HG02973 (cell line): ENCODE data around the gene SCYGR1.
"Not testable (repeated sequence)": the region's sequence is repeated elsewhere in the genome, so short reads cannot be mapped to it uniquely, and the experiment has no call there.

Experiments
- ATAC-seq: cut with Tn5 transposase; IDR thresholded peaks from one replicate; pipeline ENCODE4 v1.9.1; 2021; ENCODE audit warnings: moderate library complexity; ENCODE audit not compliant: unreplicated experiment

The SCYGR1 gene

DNA sequence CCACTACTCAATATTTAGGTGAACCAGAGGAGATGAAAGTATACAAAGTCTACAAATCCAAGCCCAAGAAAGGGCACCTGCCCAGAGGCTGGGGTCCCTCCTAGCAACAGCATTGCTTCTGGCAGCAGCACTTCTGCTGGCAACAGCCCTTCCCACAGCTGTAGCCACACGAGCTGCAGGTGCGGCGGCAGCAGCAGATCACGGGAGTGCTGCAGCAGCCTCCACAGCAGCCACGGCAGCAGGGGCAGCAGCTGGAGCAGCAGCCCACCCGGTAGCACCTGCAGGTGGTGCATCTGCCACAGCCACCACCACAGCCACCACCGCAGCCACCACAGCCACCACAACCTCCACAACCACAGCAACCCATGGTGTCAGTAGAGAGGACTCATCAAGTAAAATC, at the start of gene SCYGR1:
TSS of gene SCYGR1 (minus strand) at position 367 of the 400 bp plus-strand sequence. CDS start at position 367, 0 bp downstream.
- not testable (repeated sequence) for ATAC-seq

GRCh38 chr2:227436436-227437174, 48.9 kb upstream of the SCYGR1 start:
- no peak for ATAC-seq

- ATAC-seq: no peak
Observed at GRCh38 chr2:227433171-227433570, 45.4 kb upstream of the SCYGR1 start.

- ATAC-seq: no peak
Observed at GRCh38 chr2:227430639-227431038, 42.9 kb upstream of the SCYGR1 start.

DNA sequence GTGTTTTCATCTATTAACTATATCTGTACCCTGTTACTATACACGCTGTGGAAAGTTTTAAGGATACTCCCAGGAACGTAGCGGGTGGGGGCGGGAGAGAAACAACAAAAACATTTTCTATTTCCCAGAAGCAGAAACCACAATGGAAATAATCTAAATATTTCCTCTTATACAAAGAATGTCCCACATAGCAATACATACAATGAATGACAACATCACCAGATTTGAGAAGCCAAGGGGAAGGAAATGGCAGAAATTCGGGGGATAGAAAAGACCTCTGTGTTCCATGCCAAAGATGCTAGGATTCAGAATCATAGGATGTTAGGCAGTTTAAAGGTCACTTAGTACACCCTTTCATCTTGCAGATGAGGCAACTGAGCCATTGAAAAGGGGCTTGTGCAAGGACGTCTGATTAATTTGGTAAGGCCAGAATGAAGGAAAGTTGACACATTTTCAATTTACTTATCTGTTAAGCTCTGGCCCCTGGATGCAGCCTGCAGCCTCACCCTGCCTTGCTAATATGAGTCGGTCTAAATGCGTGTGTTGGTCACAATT, 41.1 kb upstream of the SCYGR1 start:
- ATAC-seq: no peak

DNA sequence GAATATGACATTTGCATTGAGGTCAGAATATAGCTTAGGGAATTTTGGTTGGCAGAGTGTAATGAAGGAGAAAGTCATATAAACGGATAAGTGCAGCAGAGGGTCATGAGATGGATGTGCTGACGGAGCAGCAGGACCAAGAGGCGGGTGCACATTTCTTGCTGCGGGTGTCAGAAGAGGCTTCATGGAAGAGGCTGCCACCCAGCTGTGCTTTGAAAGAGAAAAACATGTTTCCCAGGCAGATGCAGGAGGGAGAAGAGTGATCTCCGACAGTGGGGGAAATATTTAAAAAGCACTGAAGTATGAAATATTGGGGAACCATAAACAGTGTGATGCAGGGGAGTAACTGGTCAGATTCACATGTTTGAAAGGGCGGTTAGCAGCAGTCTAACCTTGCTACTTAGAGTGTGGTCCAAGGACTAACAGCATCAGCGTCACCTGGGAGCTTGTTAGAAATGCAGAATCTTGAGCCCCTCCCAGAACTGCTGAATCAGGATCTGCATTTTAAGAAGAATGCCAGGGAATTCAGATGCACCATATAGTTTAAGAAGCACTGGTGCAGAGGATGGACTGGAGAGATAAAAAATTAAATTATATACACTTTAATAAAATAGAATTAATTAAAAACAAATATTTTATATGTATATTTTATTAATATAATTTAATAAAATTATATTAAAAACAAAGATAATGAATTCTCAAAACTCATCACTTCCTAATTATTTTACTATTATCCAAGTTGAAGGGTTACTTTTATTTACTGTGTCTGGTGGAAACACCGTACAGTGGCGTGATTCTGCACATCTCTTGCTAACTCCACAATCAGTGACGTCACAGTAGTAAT, 36.1 kb upstream of the SCYGR1 start:
- no peak for ATAC-seq

DNA sequence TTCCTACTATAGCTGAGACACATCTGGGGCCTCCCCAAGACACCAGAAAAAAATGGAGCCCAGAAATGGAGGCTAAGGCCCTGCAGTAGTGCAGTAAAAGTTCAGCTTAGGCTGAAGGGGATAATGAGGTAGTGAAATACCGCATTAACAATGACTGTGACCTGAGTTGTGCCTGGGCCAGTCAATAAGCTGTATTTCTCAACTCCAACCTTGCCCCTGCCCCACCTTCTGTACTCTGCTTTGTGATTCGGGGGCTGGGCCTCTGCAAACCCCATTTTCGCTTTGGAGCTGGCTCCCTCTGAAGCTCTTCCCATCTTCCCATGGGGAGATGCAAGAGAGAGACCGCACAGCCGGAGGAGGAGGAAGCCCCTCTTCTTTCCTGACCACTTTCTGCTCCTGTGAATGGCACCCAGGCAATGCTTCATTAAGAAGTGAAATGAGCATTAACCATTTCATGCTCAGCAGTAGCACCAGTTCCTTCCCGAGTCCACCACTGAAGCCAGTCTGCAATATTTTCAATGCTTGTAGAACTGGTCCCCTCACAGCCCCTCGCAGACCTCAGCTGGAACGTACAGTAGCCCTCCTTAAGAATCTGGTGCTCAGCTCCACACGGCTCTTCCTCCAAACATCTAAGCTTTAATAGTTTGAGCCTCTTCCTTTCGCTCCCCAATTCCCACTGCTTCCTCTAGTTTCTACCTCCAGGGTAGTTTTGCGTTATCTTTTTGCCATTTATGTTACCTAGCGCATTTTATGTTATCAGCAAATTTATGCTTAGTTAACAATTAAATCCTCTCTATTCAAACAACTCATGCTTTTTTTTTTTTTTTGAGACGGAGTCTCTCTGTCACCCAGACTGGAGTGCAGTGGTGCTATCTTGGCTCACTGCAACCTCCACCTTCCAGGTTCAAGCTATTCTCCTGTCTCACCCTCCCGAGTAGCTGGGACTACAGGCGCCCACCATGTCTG, 32.6 kb upstream of the SCYGR1 start:
- no peak for ATAC-seq

DNA sequence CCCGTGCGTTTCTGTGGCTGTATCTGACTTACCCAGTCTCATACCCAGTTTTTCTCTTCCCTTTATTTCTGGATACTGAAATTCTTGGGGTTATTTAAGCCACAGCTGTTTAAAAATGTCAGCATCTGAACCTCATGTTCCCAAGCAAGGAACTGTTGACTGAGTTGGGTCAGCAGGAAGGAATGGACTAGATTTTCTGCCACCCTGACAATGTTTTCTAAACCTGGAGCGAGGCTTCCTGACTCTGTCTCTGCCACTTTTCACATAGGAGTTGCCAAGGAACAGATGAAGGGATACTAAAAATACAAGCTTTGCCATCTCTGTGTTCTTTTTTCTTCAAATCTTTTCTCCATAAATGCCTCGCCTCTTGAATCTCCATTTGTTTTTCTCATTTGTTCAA, 29.0 kb upstream of the SCYGR1 start:
- ATAC-seq: no peak

DNA sequence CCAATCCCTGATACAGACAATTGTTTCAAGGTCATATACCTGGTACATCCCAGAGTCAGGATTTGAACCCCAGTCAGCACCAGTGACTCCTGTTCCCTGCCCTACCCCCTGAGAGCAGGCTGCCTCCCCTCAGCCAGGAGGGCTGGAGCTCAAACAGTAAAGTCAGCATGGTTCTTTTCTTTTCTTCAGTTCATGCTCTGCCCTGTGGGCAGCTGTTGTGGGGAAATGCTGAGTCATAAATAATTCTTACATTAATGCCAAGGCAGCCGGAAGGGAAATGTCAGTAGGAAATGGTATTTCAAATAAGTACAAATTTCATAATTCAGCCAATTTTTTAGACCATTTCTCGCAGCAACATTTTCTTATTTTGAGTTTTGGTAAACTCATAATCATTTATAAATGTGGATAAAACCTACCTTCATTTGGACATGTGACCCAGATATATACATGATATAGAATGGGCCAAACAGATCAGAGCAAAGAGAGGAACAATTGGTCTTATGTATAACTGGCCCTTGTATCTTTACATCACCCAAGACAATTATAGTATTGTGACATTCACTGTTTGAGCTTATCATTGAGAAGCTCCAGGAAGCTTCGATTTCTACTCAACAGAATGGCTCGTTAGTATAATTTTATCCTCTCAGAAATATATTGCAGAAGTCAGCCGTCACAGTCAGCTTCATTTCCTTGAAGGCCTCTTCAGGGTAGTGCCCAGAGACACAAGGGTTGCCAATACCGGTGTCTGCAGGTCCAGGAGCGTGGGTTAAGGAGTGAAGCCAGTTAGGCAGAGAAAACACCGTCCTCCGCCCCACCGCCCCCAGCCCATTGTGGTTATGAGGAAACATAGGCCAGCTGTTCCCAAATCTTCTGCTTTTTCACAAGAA, 28.0 kb upstream of the SCYGR1 start:
- ATAC-seq: no peak

DNA sequence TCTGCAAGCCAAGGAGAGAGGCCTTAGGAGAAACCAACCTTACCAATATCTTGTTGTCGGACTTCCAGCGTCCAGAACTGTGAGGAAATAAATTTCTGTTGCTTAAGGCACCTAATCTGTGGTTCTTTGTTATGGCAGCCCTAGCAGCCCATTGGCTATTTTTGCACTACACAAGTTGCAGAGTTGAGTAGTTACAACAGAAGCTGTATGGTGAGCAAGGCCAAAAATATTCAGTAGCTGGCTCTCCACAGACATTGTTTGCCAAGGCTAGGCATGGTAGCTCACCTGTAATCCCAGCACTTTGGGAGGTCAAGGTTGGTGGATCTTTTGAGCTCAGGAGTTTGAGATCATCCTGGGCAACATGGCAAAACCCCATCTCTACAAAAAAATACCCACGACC, 27.1 kb upstream of the SCYGR1 start:
- ATAC-seq: no peak

- ATAC-seq: no peak
Observed at GRCh38 chr2:227413371-227413770, 25.6 kb upstream of the SCYGR1 start.

DNA sequence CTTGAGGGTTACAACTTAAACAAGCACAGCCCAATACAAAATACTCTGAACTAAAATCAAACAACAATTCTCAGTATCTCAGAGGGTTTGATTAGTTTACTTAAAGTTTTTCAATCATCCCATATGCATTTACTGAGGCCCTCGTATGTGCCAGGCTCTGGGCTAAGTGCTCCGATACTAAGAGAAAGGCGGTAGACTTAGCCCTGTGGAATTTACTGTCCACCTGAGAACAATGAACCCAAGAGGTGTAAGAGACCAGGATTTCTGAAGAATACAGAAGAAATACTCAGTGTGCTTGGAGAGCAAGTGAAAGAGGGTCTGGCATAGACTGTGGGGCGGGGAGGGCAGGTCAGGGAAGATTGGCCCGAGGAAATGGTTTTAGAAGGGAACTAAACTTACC, 25.1 kb upstream of the SCYGR1 start:
- no peak for ATAC-seq

- no peak for ATAC-seq
Observed at GRCh38 chr2:227411990-227412350, 24.2 kb upstream of the SCYGR1 start.

DNA sequence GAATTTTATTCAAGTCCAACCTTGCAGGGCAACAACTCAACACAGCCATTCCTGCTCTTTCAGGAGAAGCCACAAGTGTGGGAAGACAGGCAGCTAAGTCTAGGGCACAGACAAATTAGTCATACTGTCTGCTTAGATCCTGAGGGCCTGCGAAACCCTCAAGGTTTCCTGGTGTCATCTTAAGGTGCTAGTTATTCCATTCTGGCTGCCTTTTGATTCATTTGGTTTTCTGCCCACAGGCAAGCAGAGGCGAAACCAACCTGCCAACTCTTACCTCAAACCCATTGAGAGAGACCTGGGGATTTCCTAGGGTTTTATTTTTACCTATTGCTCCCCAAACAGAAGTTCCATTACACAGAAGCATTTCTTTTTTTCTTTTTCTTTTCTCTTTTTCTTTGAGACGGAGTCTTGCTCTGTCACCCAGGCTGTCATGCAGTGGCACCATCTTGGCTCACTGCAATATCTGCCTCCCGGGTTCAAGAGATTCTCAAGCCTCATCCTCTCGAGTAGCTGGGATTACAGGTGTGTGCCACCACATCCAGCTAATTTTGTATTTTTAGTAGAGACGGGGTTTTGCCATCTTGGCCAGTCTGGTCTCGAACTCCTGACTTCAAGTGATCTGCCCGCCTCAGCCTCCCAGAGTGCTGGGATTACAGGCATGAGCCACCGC, 23.7 kb upstream of the SCYGR1 start:
- ATAC-seq: peak; percentile 74

- ATAC-seq: no peak
Observed at GRCh38 chr2:227410191-227410590, 22.4 kb upstream of the SCYGR1 start.

GRCh38 chr2:227407591-227408151, 19.9 kb upstream of the SCYGR1 start:
- no peak for ATAC-seq

DNA sequence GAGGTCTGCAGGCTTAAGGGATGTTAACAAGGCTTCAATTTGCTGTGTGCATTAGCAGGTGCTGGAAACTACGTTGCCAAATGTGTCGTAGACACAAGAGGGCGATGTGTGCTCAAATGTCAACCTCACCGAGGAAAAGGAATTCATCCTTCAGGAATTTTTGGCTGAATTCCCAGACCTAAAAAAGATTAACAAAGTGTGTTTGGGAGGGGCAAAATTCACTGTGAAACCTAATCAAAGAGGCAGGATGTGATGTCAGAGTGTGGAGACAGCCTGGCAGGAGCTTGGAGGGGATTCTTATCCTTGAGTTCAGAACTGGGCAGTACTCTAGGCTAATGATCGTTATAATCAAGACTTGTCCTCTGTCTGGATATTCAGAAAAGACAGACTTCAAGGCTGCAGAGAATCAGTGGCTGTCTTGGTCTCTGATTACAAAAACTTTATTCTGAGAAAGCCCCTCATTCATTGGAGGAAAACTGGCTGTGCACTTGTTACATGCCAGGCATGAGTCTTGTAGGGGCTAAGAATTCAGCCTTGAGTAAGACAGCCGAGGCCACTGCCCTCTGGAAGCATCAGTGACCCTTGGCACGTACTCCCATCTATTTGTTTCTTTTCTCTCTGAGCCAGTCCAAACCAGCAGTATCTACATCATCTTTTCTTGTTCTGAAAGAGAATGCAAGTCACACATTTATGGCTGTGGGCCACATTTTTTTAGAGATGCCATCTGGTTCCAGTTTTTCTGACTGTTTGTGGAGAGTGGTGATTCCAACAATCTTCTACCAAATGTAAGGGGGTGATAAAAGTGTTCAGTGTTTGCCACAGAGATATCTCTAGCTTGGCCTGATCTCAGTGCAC, 18.7 kb upstream of the SCYGR1 start:
- ATAC-seq: no peak
